ENCODE results near the gene FRMD7.

Gene FRMD7

DNA sequence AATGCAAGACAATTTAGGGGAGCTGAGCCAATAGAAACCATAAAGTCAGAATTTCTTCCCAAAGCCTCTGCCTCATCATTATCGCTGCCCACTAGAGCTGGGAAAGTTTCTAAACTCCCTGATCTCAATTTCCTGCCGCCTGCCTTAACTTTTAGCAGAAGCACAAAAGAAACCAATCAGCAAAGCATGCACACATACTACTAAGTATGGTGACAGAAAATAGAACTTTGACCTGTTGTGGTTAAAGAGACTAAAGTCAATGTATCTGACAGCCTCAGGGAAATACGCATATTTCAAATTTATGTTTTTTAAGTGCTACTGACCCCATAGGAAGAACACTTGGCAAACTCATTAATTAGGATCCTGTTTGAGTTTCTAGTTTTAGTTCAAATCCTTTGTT is 94.7 kb downstream of the FRMD7 start:
- DNase-seq: no peak

DNA sequence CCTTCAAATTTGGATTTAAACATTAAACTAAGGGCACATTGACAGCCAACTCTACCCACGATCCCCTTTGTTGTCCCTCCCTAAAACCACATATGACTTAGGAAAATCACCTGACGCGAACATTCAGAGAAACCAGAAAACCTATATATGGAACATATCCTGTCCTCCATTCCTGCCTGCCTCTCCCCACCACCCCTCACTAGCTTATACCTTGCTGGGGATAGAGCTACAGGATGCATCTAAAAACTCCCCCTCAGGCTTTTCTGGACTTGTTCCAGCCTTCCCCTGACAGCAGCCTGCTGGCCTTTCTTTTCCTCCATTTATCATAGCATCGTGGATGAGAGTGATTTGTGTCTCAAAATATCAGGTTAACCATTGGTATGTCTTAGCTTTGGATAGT is 96.0 kb downstream of the FRMD7 start:
- no peak for DNase-seq

DNA sequence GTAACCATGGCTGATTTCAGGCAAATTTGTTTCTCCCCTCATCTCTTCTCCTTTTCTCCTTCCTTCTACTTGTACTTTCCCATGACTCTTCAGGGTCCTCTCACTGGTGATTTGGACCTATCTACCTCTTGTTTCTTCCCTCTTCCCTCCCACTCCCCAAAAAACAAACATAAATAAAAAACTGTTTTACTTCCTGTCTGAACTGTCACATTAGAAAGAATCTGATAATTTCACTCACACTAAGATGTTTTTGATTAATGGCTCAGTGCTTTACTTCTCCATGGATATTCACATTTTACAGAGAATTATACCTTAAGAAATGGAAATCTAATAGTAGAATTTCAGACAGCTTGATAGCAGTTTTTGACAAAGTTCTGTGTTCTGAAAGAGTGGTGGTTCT is 97.6 kb downstream of the FRMD7 start:
- no peak for DNase-seq

Data from eye (tissue), 1 donor.